AG04450 (cell line): Measurements from ENCODE around the gene SEPTIN8. TPM values are rescaled to one million over a fixed set of nuclear protein-coding genes. Genes with fewer than 3 reads are reported as not detected.

Source experiments
- CTCF ChIA-PET: fragments of 300-600, 350-600 bp; formaldehyde crosslinking; extraction: SDS; loops from one replicate; lab custom pipeline; 2022; ENCODE audit warnings: antibody characterized with exemption, inconsistent platforms; lab: Charles Lee
- POLR2A ChIA-PET: fragments of 350-600 bp; formaldehyde crosslinking; extraction: SDS; loops from one replicate; lab custom pipeline; 2021; ENCODE audit warnings: antibody characterized with exemption, inconsistent platforms; lab: Yijun Ruan, JAX
- DNase-seq: peaks from one replicate; pipeline ENCODE4 v3.0.0-alpha.2; 2011; ENCODE audit warnings: low read depth, low spot score
- H3K27ac ChIP-seq: one replicate; pipeline ENCODE4 v1.5.1; 2012; ENCODE audit warnings: low read depth, low read length, control low read depth
- H3K27me3 ChIP-seq: one replicate; pipeline ENCODE4 v1.6.0; 2012; ENCODE audit warnings: low read length; ENCODE audit not compliant: control insufficient read depth, insufficient read depth
- H3K4me3 ChIP-seq: 2 replicates; pipeline ENCODE4 v1.5.1; 2011; ENCODE audit warnings: mild to moderate bottlenecking, low read depth, low read length, control low read depth
- H3K9me3 ChIP-seq: 2 replicates; pipeline ENCODE4 v1.5.1; 2012; ENCODE audit warnings: low read length; ENCODE audit not compliant: control insufficient read depth, insufficient read depth
- polyA plus RNA-seq: library from polyadenylated mRNA; depleted of rRNA; stranded (reverse); fragments of >200 nt; gene quantifications from 2 replicates; pipeline ENCODE4 v1.2.3, GENCODE V29; 2011
- TF ChIP-seq, protein P1 (sequence below): IDR thresholded peaks from 2 replicates; pipeline ENCODE4 v1.5.1; 2011; ENCODE audit warnings: low read depth, low read length, control low read depth, inconsistent platforms

SEPTIN8 gene
- polyA plus RNA-seq, 1 experiment, result 62.4 TPM

- Histone ChIP-seq H3K27ac (no peak overlapping the region), H3K4me3 (no peak overlapping the region), H3K27me3 (peaks cover 24% of the 10 kb centered on the region), H3K9me3 (no peaks in the 10 kb centered on the region)
- TF ChIP-seq, protein P1, sequence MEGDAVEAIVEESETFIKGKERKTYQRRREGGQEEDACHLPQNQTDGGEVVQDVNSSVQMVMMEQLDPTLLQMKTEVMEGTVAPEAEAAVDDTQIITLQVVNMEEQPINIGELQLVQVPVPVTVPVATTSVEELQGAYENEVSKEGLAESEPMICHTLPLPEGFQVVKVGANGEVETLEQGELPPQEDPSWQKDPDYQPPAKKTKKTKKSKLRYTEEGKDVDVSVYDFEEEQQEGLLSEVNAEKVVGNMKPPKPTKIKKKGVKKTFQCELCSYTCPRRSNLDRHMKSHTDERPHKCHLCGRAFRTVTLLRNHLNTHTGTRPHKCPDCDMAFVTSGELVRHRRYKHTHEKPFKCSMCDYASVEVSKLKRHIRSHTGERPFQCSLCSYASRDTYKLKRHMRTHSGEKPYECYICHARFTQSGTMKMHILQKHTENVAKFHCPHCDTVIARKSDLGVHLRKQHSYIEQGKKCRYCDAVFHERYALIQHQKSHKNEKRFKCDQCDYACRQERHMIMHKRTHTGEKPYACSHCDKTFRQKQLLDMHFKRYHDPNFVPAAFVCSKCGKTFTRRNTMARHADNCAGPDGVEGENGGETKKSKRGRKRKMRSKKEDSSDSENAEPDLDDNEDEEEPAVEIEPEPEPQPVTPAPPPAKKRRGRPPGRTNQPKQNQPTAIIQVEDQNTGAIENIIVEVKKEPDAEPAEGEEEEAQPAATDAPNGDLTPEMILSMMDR, result no peak
- CTCF ChIA-PET, result interaction anchor here (0.6 to 6.7 kb wide), 2 partner anchors 18 to 460 kb away, joined by 3 to 54 read pairs; no protein-coding TSS in a partner anchor
- DNase-seq, result no peak
- POLR2A ChIA-PET, result no interaction called here
Observed at GRCh38 chr5:132802044-132802684, 25.1 kb upstream of the SEPTIN8 start.

- Histone ChIP-seq H3K4me3 (no peak overlapping the region), H3K27ac (no peak overlapping the region), H3K27me3 (peaks cover 27% of the 10 kb centered on the region), H3K9me3 (no peaks in the 10 kb centered on the region)
- ChIA-PET CTCF (interaction anchor here (1.4 to 6.7 kb wide), 2 partner anchors 20 to 414 kb away, joined by 3 to 54 read pairs; no protein-coding TSS in a partner anchor), POLR2A (no interaction called here)
- TF ChIP-seq, protein P1, result no peak
- DNase-seq, result no peak
Observed at GRCh38 chr5:132800545-132800944, 23.5 kb upstream of the SEPTIN8 start.

- no peak for DNase-seq
- Histone ChIP-seq H3K4me3 (no peak overlapping the region), H3K9me3 (no peaks in the 10 kb centered on the region), H3K27me3 (peaks cover 27% of the 10 kb centered on the region), H3K27ac (no peak overlapping the region)
- TF ChIP-seq, protein P1, result no peak
- POLR2A ChIA-PET, result no interaction called here
- CTCF ChIA-PET, result interaction anchor here (1.5 to 6.7 kb wide), 2 partner anchors 21 to 413 kb away, joined by 4 to 54 read pairs; no protein-coding TSS in a partner anchor
Observed at GRCh38 chr5:132799392-132799791, 22.4 kb upstream of the SEPTIN8 start.

GRCh38 chr5:132797651-132798050 lies 20.6 kb upstream of the SEPTIN8 start:
- DNase-seq, result no peak

More at GRCh38 chr5:132797651-132798050, 20.6 kb upstream of the SEPTIN8 start:
- TF ChIP-seq, protein P1, result no peak
- peaks cover 27% of the 10 kb centered on the region for H3K27me3 ChIP-seq
- H3K9me3 ChIP-seq, result no peaks in the 10 kb centered on the region
- no peak overlapping the region for H3K4me3 ChIP-seq
- ChIA-PET CTCF (interaction anchor here (0.7 to 6.7 kb wide), 5 partner anchors 10 to 412 kb away, joined by 4 to 54 read pairs (median 6); no protein-coding TSS in a partner anchor), POLR2A (no interaction called here)
- H3K27ac ChIP-seq, result no peak overlapping the region
